GM10266 (cell line): Measurements from ENCODE around the gene FYCO1.

Experiments used
- DNase-seq: peaks from one replicate; pipeline ENCODE4 v3.0.0; 2012; ENCODE audit errors: extremely low spot score
- CTCF ChIP-seq: IDR thresholded peaks from 2 replicates; pipeline ENCODE4 v1.5.1; 2012; ENCODE audit warnings: mild to moderate bottlenecking, low read depth; ENCODE audit not compliant: control insufficient read depth, insufficient read depth; ENCODE audit errors: missing control alignments

The FYCO1 gene

DNA sequence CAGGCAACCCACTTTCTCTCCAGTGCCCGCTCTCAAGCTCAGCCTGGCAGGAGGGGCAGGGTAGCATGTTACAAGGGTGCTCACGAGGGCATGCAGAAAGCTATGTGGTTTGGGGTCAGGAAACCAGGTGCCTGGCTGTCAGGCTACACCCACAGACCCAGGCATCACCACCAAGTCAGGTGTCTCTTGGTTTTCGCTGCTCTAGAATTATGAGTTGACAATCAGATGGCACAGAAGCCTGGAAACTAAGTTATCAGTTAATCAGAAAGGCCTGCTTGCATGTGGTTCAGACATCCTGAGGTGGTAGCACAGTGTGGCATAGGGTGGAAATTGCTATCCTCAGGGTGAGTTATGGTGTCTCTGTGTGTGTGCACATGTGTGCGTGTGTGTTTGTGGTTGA is 125.5 kb downstream of the FYCO1 start:
- no peak for TF ChIP-seq CTCF
- no peak for DNase-seq

DNA sequence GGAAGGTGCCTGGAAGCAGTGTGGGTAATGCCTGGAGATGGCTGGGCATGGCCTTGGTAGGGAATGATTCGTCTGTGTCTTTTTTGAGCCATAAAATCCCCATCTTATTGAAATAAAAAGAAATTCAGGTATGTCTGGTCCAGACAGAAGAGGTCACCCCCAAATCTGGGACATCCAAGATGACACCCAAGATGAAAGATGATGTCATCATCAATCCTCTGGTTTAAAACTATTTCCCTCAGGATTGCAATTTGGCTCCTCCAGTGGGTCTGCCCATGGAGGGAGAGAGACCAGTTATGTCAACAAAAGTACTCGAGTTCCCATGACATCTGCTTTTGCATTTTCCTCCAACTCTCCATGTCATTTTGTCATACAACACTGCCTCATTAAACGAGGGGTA is 126.0 kb downstream of the FYCO1 start:
- TF ChIP-seq CTCF: no peak
- DNase-seq: no peak

GRCh38 chr3:45868650-45869049 is 127.0 kb downstream of the FYCO1 start:
- DNase-seq: no peak
- no peak for TF ChIP-seq CTCF

GRCh38 chr3:45868213-45868612 is 127.4 kb downstream of the FYCO1 start:
- TF ChIP-seq CTCF: no peak
- DNase-seq: no peak
